ENCODE measurements around the gene SEMA3B.
A peak's percentile ranks its signal among the peaks of the same experiment; 100 is the strongest.
"Not testable (repeated sequence)": the region's sequence is repeated elsewhere in the genome, so short reads cannot be mapped to it uniquely, and the experiment has no call there.

The SEMA3B gene

GRCh38 chr3:50295553-50296431 lies 26.8 kb downstream of the SEMA3B start:
- no peak for DNase-seq

DNA sequence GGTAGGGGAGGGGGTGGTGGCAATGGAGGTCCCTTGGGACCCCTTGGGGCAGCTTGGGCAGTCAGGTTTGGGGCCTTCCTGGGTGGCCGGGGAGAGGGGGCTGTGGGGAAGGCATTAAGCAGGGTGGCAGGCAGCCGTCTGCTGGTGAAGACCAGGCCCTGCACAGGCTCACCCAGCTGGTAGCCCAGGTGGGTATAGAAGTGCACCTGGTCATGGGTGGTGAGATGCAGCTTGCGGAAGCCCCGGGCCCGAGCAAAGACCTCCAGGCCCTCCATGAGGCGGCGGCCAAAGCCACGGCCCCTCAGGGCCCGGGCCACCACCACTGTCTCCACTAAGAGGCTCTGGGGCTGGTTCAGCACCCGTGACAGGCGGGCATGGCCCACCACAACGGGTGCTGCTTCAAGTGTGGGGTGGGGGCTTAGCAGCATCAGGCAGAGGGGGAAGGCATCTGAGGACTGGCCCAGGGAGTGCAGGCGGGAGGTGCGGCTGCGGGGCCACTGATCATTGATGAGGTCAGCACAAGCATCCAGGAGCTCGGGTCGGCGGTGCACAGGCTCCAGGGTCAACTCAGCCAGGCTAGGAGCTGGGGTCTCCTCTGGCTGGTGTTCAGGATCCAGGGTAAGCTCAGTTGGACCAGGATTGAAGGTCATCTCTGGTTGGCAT lies 27.9 kb downstream of the SEMA3B start:
- no peak for DNase-seq

DNA sequence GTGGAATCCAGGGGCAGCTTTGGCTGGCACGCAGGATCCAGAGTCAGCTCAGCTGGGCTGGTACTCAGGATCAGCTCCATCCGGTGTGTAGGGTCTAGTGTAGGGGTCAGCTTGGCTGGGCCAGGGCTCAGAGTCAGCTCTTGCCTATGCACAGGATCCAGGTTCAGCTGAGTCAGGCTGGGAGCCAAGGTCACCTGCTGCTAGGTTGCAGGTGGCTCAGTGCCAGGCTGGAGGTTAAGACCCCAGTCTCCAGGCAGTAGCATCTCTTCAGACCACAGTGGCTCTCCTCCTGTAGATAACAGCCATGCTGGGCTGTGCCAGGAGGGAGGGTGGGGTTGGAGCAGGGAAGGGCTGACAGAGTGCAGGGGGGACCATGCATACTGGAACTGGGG lies 28.4 kb downstream of the SEMA3B start:
- no peak for DNase-seq

DNA sequence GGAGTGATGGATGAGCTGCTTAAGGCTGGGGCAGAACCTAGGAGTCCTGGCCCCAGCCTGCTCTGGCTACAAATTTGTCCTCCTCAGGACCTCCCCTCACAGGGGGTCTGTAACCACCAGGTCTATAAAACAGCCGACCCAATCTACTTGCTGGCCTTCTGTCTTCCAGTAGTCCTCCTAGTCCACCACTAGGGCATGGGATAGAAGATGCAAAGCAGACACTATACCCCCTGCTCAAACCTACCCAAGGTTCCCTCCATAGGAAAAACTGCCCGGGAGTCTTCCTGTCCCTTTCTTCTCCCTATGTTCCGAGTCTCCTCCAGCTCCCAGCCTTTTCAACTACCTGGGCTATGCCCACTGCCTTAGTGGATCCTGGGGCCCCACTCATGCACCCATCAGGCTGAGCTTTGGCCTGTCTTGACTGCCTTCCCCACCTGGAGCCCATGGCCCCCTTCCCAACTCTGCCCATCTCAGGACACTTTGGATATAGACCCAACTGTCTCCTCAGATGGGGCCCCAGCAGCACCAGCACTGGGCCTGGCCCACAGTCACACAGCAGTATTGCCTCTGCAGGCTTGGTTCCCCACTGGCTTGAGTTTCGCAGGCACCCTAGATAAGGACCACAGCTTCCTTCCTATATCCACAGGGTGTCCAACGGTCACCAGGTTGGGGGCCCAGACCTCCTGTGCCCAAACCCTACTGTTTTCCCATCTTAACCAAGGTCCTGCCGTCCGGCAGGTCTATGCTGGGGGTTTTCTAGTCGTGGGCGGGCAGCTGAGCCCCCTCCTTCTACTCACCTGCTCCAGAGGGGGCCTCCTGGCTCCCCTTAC lies 29.2 kb downstream of the SEMA3B start:
- DNase-seq = no peak

DNA sequence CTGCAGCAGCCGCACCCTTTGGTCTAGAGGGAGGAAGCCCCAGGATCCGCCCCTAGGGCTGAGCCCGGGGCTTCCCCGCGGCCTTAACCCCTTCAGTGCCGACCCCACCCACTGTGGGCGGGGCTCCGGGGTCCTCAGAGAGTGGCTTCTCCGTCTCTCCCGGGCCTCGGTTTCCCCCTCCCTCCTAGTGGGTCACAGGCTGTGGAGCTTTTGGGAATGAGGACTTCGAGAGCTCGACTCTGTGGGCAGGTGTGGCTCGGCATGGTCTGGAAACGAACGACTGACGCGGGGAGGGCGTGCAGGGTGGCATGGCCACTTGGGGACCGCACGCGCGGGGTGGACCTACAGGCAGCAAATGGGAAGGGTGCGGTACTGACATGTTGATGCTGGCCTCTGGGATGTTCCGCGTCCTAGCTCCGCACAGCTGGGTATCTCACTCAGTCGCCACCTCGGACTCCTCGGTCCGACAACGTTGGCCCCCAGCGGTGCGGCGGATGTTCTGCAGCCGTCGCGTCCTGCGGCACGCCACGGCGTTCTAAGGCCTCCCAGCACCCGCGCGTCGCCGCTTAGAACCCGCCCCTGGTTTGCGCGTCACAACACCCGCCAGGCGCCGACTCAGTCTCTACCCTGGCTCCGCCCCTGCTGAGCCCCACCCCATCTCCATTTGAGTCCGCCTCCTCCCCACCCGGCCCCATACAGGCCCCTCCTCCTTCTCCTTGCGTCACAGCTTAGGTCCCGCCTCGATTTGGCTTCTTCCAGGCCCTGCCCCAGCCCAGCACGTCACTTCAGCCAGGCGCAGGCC lies 30.1 kb downstream of the SEMA3B start, which contains the start of the genes HYAL3 and NAA80:
Gene HYAL3 (minus strand): TSS at position 570 of the 802 bp plus-strand sequence. CDS start 3,803 bp downstream, outside the sequence.
Gene NAA80 (minus strand): TSS at position 570 of the 802 bp plus-strand sequence. CDS start 1,942 bp downstream, outside the sequence.
- DNase-seq = peak; percentile 99

DNA sequence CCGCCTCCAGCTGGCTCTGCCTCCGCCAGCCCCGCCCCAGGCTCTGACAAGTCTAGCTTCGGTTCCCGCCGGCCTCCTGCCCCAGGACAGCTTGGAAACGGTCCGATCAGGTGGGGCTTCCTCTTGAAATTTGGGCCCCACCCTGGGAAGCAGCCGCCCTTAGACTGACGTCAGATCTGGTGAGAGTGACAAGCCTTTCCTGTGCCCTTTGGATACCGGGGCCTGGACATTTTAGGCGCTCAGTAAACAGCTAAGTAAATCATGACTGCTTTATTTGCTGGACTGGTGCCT lies 30.6 kb downstream of the SEMA3B start:
- DNase-seq = no peak

- no peak for DNase-seq
Observed at GRCh38 chr3:50299929-50300680, 31.2 kb downstream of the SEMA3B start.

- DNase-seq = no peak
Observed at GRCh38 chr3:50300681-50301254, 31.8 kb downstream of the SEMA3B start.

GRCh38 chr3:50302095-50303012 lies 33.4 kb downstream of the SEMA3B start:
- no peak for DNase-seq

DNA sequence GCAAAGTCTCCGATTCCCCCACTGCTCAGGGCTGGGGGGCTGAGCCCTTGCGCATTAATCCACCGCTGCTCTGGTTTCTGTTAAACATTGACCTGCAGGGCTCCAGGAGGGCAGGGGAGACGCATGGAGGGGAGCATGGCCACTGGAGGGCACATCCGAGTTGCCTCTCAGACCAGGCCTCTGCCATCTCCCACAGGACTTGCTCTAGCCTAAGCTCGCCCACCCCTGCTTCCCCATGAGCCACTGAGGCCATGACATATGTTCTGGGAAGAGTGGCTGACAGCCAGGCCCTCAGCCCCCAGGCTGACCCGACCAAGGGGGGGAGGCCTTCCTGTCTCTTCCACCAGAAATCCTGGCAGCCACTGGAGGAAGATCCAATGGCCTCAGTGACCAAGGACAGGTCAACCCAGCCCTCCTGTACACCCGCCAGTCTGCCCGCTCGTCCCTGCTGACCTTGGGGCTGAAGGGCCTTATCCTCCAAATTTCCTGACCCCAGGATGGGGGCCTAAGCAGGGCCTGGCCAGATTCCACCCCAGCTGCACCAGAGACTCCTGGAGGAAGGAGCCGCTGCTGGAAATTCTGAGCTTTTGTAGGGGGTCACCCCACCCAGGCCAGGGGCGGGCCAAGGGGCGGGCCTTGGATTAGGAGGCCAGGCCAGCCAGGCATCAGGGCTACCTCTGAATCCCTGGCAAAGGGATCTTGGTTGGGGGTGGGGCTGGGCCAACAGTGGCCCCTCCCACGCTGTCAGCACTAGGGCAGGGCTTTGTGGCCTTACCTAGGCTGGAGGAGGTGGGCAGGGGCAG lies 34.3 kb downstream of the SEMA3B start, which contains the start of gene HYAL1:
Gene HYAL1 (minus strand): TSS at position 562 of the 803 bp plus-strand sequence. CDS start 618 bp downstream, outside the sequence.
- DNase-seq = no peak

- DNase-seq = no peak
Observed at GRCh38 chr3:50304601-50305000, 35.7 kb downstream of the SEMA3B start.

- not testable (repeated sequence) for DNase-seq
Observed at GRCh38 chr3:50312041-50312440, 43.1 kb downstream of the SEMA3B start.

- no peak for DNase-seq
Observed at GRCh38 chr3:50314342-50314741, 45.4 kb downstream of the SEMA3B start.

DNA sequence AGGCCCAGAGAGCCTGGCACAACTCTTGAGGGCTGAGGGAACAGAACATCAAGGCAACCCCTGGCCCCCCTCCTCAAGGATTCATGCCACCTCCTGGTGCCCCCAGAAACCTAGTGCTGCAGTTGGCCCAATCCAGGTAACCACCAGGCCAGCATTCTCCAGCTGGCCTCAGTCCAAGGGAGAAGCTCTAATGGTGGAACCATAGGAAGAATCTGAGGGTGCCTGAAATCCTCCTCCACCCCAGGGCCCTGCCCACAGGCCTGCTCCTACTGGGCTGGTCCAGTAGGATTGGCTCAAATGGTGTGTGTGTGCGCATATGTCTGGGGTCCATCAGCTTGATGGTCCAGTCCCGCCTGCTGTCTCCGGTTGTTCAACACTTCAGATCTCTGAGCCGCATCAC lies 45.9 kb downstream of the SEMA3B start:
- no peak for DNase-seq

GRCh38 chr3:50316657-50317242 lies 47.8 kb downstream of the SEMA3B start:
- DNase-seq = peak; percentile 38

DNA sequence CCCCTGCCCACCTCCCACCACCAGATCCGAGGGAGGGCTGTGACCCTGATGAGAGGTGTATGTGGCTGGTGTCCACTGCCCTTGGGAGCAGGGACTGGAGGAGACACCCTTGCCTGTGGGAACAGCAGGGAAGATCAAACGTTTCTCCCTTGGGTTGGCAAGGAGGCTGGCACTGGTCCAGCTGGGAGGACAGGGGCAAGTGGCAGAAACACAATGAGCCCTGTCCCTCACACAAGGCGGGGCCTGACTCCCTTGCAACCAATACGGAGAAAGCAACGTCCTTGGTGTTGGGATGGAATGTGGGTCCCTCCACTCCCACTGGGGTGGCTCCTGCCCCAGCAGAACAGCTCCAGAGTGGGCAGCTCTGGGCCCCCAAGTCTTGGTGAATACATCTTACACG lies 48.4 kb downstream of the SEMA3B start:
- no peak for DNase-seq

- DNase-seq = no peak
Observed at GRCh38 chr3:50318163-50318562, 49.2 kb downstream of the SEMA3B start.

GRCh38 chr3:50318615-50319014 lies 49.7 kb downstream of the SEMA3B start:
- no peak for DNase-seq
